KOPT-K1 (cell line): ENCODE data around the gene NIBAN1.
"Not testable (repeated sequence)": the region's sequence is repeated elsewhere in the genome, so short reads cannot be mapped to it uniquely, and the experiment has no call there.

ENCODE experiments used
- H3K27ac ChIP-seq: fragments of 200-600 bp; sonication (generic); 2 replicates; pipeline ENCODE4 v1.5.1; 2016; ENCODE audit warnings: antibody characterized with exemption, mild to moderate bottlenecking, low read depth, low read length; ENCODE audit not compliant: poor library complexity, severe bottlenecking
- H3K36me3 ChIP-seq: fragments of 200-600 bp; sonication (generic); 2 replicates; pipeline ENCODE4 v1.5.1; 2017; ENCODE audit warnings: antibody characterized with exemption, mild to moderate bottlenecking, low read length, moderate library complexity; ENCODE audit not compliant: insufficient read depth
- H3K9me3 ChIP-seq: fragments of 200-600 bp; sonication (generic); 2 replicates; pipeline ENCODE4 v1.5.1; 2017; ENCODE audit warnings: antibody characterized with exemption, low read length, mild to moderate bottlenecking; ENCODE audit not compliant: insufficient read depth, poor library complexity, severe bottlenecking

Gene NIBAN1, protein sequence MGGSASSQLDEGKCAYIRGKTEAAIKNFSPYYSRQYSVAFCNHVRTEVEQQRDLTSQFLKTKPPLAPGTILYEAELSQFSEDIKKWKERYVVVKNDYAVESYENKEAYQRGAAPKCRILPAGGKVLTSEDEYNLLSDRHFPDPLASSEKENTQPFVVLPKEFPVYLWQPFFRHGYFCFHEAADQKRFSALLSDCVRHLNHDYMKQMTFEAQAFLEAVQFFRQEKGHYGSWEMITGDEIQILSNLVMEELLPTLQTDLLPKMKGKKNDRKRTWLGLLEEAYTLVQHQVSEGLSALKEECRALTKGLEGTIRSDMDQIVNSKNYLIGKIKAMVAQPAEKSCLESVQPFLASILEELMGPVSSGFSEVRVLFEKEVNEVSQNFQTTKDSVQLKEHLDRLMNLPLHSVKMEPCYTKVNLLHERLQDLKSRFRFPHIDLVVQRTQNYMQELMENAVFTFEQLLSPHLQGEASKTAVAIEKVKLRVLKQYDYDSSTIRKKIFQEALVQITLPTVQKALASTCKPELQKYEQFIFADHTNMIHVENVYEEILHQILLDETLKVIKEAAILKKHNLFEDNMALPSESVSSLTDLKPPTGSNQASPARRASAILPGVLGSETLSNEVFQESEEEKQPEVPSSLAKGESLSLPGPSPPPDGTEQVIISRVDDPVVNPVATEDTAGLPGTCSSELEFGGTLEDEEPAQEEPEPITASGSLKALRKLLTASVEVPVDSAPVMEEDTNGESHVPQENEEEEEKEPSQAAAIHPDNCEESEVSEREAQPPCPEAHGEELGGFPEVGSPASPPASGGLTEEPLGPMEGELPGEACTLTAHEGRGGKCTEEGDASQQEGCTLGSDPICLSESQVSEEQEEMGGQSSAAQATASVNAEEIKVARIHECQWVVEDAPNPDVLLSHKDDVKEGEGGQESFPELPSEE

GRCh38 chr1:184974056-184974836, at the start of gene NIBAN1:
Gene NIBAN1, minus strand, starts transcription at chr1:184974508. Its CDS starts 152 bp downstream, at chr1:184974356.
- peak within 1 kb of the TSS; percentile 50 for H3K27ac ChIP-seq
- H3K9me3 ChIP-seq, result no peaks in the 10 kb centered on the region
- no peaks in the 10 kb centered on the region for H3K36me3 ChIP-seq

GRCh38 chr1:185017966-185018365, 43.7 kb upstream of the NIBAN1 start:
- H3K9me3 ChIP-seq, result no peaks in the 10 kb centered on the region
- H3K27ac ChIP-seq, result no peak overlapping the region
- no peaks in the 10 kb centered on the region for H3K36me3 ChIP-seq

- H3K27ac ChIP-seq, result no peak overlapping the region
- no peaks in the 10 kb centered on the region for H3K36me3 ChIP-seq
- no peaks in the 10 kb centered on the region for H3K9me3 ChIP-seq
Measured at GRCh38 chr1:185017338-185017737, 43.0 kb upstream of the NIBAN1 start.

DNA sequence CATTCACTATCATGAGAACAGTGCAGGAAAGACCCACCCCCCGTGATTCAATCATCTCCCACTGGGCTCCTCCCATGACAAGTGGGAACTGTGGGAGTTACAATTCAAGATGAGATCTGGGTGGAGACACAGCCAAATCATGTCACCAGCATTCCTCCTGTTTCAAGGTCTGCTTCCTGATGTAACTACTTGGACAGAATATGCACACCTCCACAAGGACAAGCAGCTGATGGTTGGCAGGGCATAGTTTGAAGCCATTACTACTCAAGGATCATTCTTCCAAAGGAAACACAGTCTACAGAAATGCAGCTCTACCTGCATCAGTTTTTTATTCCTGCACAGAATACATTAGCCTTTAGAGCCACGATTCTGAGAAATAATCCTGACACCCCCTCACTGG, 42.6 kb upstream of the NIBAN1 start:
- H3K36me3 ChIP-seq, result no peaks in the 10 kb centered on the region
- no peaks in the 10 kb centered on the region for H3K9me3 ChIP-seq
- no peak overlapping the region for H3K27ac ChIP-seq

DNA sequence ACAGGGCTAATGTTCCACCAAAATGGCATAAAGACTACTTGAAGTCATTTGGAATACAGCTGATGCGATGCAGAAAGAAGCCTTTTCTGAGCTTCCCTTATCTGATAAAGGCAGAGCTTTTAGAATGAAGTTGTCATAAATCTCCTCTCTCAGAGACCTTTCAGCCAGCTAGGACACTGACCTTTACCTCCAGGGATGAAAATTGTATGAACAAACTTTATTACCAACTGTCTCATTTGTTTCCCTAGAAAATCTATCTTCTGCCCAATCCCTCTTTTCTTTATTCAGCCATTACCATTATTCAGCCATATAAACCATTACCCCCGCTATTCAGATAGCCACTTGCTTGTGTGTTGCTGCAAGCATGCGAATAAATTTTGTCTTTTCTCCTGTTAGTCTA, 41.3 kb upstream of the NIBAN1 start:
- no peaks in the 10 kb centered on the region for H3K36me3 ChIP-seq
- no peak overlapping the region for H3K27ac ChIP-seq
- no peaks in the 10 kb centered on the region for H3K9me3 ChIP-seq

DNA sequence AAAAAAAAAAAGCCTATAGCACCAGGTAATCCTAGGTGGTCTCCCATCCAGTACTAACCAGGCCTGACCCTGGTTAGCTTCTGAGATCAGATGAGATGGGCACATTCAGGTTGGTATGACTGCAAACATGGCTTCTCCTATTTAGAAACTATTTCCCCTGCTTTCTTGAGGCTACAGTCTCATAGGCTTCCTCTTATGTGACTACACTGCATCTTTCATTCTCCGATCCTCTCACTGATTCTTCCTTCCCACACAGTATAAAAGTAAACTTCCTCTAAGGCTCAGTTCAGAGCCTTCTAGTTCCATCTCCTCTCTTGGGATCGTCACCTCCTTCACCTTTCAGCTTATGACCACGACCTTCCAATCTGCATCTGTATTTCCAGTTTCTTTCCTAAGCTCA, 40.6 kb upstream of the NIBAN1 start:
- H3K27ac ChIP-seq, result no peak overlapping the region
- H3K36me3 ChIP-seq, result no peaks in the 10 kb centered on the region
- H3K9me3 ChIP-seq, result no peaks in the 10 kb centered on the region

- Histone ChIP-seq H3K9me3 (no peaks in the 10 kb centered on the region), H3K36me3 (no peaks in the 10 kb centered on the region), H3K27ac (no peak overlapping the region)
Measured at GRCh38 chr1:185010361-185010760, 36.1 kb upstream of the NIBAN1 start.

DNA sequence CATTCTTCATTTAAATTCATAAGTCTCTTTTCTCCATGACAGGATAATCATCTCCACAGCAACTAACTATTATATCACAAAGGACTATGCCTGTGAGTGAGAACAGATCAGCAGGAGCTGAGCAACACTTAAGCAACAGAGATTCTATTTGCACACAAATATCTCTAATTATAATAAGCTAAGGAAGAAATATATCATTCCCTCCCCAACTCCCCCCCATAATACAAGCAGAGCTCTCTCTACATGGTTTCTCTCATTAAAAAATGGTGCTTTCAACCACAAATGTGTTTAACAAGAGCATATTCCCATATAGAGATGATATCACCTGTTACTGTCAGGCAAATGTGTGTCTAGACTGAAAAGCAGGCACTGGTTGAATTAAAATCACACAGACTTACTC, 34.5 kb upstream of the NIBAN1 start:
- H3K27ac ChIP-seq, result no peak overlapping the region
- H3K36me3 ChIP-seq, result no peaks in the 10 kb centered on the region
- no peaks in the 10 kb centered on the region for H3K9me3 ChIP-seq

DNA sequence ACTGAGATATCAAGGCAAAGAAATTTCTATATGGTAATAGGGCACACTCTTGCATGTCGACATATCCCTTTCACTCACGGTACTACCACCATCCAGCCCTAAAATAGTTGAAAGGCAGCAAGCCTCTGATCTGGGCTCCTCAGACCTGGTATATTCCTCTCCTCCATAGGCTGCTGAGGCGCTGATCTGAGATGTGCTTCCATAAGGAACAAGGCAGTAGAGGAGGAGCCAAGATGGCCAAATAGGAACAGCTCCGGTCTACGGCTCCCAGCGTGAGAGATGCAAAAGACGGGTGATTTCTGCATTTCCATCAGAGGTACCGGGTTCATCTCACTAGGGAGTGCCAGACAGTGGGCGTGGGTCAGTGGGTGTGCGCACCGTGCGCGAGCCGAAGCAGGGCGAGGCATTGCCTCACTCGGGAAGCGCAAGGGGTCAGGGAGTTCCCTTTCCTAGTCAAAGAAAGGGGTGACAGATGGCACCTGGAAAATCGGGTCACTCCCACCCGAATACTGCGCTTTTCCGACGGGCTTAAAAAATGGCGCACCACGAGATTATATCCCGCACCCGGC, 27.1 kb upstream of the NIBAN1 start:
- not testable (repeated sequence) for H3K36me3 ChIP-seq, H3K9me3 ChIP-seq

DNA sequence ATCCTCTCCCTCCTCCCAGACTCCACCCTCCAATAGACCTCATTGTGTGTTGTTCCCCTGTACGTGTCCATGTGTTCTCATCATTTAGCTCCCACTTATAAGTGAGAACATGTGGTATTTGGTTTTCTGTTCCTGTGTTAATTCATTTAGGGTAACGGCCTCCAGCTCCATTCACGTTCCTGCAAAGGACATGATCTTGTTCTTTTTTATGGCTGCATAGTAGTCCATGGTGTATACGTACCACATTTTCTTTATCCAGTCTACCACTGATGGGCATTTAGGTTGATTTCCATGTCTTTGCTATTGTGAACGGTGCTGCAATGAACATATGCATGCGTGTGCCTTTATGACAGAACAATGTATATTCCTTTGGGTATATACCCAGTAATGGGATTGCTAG, 25.7 kb upstream of the NIBAN1 start:
- H3K36me3 ChIP-seq, H3K9me3 ChIP-seq, H3K27ac ChIP-seq: not testable (repeated sequence)

More for the DNA sequence above, 27.1 kb upstream of the NIBAN1 start:
- not testable (repeated sequence) for H3K27ac ChIP-seq

- Histone ChIP-seq H3K36me3 (no peaks in the 10 kb centered on the region), H3K27ac (no peak overlapping the region), H3K9me3 (peaks cover 15% of the 10 kb centered on the region)
Measured at GRCh38 chr1:184994301-184994700, 20.0 kb upstream of the NIBAN1 start.

DNA sequence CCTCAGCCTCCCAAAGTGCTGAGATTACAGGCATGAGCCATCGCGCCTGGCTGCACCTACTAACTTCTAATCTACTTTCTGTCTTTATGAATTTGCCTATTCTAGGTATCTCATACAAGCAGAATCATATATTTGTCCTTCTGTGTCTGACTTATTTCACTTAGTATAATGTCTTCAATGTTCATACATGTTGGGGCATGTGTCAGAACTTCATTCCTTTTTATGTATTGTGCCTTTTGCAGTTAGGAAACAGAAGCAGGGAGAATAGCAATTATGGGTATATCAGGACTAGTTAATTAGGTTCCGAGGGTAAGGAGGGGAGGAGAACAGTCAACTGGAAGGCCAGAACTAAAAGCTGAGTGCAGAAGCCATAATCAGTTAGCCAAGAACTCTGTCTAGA, 18.0 kb upstream of the NIBAN1 start:
- Histone ChIP-seq H3K9me3 (peaks cover 15% of the 10 kb centered on the region), H3K27ac (no peak overlapping the region), H3K36me3 (no peaks in the 10 kb centered on the region)

DNA sequence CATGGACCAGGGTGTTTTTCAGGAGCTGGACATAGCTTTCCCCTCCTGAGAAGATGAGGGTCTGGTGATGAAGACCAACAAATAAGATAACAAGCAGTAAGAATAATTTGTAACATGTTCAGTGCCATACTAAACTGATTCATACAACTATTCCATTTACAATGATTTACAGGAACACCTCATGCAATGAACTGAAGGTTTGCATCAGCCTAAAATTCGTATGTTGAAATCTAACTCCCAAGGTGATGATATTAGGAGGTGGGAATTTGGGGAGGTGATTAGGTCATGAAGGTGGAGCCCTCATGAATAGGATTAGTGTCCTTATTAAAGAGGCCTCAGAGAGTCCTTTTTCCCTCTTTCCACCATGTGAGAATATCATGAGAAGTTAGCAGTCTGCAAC, 15.9 kb upstream of the NIBAN1 start:
- Histone ChIP-seq H3K36me3 (no peaks in the 10 kb centered on the region), H3K9me3 (peaks cover 13% of the 10 kb centered on the region), H3K27ac (no peak overlapping the region)

DNA sequence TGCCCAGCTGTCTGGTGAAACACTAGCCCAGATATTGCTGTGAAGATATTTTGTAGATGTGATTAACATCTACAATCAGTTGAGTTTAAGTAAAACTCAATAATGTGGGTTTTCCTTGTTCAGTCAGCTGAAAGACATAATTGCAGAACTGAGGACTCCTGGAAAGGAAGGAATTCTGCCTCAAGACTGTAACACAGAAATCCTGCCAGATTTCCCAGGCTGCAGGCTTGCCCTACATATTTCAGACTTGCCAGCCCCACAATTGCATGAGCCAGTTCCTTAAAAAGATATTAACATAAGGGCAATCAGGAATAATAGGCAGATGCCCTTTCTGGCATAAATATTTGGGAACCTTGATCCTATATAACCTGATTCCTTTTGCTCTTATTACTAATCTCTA, 14.2 kb upstream of the NIBAN1 start:
- Histone ChIP-seq H3K27ac (no peak overlapping the region), H3K9me3 (no peaks in the 10 kb centered on the region), H3K36me3 (no peaks in the 10 kb centered on the region)

- Histone ChIP-seq H3K9me3 (no peaks in the 10 kb centered on the region), H3K36me3 (no peaks in the 10 kb centered on the region), H3K27ac (no peak overlapping the region)
Measured at GRCh38 chr1:184987696-184988095, 13.4 kb upstream of the NIBAN1 start.
